ENCODE data around the gene AFG1L.

Gene AFG1L

DNA sequence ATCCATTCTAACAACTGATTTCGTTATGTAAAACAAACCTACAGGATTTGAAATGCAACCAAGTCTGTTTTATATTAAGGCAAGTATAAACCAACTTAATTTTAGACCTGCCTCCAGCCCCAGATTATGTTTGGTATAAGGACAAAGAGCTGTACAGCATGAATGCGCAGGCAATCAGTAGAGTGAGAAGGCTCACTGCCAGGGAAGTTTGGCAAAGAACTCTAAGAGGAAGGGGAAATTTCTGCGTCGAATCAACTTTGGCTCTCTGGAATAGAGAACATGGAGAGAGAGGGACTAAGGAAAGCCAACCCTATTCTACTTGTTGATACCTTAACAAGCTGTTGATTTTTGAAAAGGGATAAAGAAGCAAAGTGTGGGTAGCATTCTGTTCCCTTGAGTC, 168.9 kb downstream of the AFG1L start:
- no peak for DNase-seq (ENCODE audit: low read depth)

DNA sequence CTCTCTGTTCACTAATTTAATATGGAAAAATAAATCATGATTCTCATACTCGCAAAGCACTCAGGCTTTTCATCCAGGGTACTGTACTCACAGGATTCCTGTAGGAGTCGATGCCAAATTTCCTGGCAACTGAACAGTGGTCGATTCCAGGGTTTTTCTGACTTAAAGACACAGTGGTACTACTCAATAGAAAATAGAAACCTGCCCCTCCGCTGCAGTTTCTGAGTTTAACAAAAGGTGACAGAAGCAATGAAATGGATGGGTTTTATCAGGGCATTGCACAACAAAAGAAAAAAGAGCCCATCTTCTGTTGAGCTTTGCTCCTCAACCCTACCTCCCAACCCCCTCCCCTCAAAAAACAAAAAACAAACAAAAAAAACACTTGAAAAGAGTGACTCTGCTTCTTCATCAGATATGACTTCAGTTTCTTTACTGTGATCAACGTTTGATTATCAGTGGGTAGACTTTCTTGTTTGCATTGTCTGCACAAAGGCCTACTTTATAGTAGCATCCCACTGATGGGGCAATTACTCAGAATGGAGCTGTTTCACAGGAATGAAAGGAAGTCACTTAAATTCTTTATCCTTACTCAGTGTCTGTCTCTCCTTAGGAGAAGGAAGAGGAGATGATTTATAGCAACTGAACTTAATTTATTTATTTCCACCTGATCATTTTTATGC, 169.7 kb downstream of the AFG1L start:
- DNase-seq (ENCODE audit: low read depth) = no peak

DNA sequence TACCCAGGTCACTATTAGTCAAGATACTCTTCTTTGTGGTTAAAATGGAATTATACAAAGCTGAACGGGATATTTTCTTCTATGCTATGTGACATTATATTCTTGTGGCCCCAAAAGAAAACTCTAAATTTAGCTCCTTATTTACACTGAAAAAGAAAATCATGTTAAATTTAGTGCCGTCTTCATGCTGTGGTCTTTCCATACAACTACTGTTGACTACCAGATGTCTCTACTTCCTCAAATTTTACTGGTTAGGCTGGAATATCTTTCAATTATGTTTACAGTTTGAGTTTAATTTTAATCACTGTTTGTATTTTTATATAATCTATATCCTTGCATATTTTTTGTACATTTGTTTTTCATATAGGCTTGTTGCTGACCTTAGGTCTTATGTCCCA, 170.2 kb downstream of the AFG1L start:
- DNase-seq (ENCODE audit: low read depth) = no peak

DNA sequence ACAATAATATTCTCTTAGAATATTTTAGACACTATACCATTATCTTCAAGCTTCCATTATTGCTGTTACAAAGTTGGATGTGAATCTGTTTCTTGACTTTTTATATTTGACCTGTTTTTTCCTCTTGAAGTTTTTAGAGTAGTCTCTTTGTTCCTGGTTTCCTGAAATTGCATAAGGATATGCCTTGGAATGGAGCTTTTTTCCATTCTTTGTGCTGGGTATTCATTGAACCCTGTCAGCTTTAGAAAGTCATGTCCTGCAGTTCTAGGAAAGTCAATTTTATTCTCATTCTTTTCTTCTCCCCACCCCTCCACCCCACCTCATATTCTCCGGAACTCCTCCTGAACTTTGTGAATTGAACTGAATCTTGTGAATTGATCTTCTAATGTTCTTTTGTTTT, 173.5 kb downstream of the AFG1L start:
- no peak for DNase-seq (ENCODE audit: low read depth)

DNA sequence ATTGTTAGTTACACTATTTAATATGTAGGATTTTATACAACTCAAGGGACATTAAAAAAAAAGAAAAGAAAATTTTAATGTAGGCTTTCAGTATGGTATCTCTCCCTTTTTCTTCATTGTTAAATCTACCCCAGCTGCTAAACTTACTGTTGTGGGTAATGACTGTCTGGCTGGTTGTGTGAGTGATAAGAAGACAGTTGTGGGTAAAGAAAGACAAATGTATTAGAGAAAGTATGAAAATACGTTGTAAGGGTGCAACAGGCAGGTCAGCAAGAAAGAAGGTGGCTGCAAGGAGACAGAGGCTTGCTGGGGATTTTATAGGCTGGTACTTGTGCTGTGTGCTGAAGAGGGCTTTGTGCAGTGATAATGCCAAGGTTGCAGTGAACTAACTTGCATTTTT, 174.5 kb downstream of the AFG1L start:
- no peak for DNase-seq (ENCODE audit: low read depth)

DNA sequence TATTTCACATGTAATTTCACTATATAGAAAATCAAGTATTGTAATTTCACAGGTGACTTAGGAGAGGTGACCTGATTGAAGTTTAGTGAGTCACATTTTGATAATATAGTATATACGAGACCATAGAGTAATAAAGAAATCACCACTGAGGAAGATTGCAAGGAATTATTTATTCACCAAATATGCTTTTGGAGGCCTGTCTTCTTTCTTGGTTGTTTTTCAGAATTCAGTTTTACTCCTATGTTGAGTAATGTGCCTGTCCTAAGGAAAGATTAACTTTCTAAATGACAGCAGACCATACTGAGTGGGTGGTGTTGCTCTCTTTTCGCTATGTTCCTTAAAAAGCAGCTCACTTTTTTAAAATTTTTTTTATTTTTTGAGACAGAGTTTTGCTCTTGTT, 178.3 kb downstream of the AFG1L start:
- DNase-seq (ENCODE audit: low read depth) = no peak

DNA sequence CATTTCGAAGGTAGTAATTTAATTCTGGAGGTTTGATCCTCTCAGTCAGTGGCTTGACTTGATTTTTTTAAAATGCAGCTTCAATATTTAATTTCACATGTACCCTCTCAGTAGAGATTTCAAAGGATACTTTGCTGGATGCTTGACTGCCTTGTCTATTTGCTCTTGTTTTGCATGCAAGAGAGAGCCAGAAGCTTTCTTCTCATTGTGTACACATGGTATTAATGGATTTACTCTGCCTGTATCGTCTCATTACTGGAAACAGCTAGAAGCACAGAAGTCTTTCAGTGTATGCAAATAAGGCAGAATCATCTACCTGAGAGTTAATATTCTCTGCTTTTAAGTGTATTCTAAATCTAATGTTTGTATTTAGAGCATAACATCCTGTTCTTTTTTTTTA, 181.5 kb downstream of the AFG1L start:
- no peak for DNase-seq (ENCODE audit: low read depth)

DNA sequence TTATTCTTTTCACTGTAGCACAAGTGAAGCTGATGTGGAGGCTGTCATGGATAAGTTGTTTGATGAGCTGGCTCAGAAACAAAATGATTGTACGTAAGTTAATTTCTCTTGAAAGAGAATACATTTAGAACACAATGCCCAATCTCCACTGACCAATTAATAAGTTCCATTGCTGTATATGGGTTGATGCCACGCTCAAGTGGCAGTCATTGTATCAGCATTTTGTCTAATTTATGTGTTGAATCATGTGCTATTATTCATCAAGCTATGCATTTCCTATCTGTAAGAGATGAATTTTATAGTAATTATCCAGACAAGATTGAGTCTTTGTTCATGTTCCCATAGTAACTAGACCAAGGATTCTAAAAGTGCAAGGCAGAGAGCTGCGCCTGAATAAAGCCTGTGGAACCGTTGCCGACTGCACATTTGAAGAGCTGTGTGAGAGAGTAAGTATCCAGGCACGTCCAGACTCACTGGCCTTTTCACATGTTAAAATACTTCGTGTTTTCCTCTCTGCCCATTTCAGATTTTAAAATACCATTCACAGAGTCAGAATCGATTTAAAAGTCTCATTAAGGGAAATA, 182.1 kb downstream of the AFG1L start:
- no peak for DNase-seq (ENCODE audit: low read depth)

DNA sequence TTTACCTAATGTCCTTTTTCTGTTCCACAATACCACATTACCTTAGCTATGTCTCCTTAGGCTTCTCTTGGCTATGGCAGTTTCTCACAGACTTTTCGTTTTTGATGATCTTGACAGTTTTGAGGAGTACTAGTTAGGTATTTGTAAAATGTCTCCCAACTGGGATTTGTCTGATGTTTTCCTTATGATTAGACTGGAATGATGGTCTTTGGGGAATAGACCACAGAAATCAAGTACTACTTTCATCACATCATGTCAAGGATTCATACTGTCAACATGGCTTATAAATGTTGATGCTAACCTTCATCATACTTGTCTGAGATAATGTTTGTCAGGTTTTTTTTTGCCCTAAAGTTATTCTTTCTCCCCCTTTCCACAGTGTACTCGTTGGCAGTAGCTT, 187.7 kb downstream of the AFG1L start:
- no peak for DNase-seq (ENCODE audit: low read depth)

DNA sequence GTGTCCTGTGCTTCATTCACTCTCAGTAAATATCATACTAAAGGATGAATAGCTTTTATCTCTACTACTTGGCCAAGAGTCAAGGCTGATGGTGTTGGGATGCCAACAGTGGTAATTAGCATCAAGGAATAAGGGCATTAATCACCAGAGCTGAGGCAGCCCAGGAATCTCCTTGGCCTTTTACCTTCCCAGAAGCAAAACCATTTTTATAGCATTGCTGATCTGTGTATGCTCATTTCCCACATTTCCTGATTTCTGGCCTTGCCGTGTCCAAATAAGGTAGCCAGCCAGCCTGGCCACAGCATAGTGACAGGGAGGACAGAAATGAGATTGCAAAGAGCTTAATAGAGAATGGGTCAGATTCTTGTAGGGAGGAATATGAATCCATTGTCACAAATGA, 189.2 kb downstream of the AFG1L start:
- DNase-seq (ENCODE audit: low read depth) = no peak

DNA sequence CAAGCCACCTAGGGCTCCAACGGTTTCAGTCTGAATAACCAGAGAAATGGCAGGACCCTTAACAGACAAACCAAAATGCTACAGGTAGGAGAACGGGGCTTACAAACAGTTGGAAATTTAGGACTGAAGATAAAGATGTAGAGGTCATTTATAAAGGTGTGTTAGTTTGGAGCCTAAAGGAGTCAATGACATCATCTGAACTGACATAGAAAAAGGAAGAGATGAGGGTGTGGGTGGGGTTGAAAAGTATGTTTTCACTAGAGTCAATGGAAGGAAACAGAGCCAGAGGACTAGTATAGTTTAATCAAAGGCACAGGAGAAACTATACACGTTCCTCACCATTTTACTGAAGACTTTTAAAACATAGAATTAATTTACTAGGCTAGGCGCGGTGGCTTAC, 194.8 kb downstream of the AFG1L start:
- DNase-seq (ENCODE audit: low read depth) = no peak

DNA sequence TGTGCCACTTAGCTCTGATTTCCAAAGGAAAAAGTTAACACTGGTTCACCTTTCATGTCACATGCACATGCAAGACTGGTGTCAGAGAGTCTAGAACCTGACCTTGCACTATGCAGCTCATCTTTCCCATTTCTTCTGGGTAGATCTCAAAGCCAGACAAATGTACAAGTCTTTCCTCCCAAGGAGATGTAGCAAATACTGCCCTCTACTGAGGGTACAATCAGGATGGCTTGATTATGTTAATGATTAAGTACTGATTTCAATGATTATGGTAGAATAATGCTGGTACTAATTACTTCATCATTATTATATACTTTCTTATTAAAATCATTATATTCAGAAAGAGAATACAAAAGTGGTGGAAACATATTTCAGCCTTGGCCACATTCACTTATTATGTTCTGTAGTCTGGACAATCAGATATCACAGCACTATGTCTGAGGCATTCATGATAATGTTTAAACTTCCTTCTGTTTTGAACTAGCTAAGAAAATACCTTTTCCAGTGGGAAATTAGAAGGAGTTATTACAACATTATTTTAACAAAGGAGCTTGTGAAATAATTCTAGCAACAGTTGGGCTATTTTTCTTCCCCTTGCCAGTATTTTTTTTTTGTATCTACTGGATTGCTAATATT, 197.4 kb downstream of the AFG1L start:
- DNase-seq (ENCODE audit: low read depth) = no peak

DNA sequence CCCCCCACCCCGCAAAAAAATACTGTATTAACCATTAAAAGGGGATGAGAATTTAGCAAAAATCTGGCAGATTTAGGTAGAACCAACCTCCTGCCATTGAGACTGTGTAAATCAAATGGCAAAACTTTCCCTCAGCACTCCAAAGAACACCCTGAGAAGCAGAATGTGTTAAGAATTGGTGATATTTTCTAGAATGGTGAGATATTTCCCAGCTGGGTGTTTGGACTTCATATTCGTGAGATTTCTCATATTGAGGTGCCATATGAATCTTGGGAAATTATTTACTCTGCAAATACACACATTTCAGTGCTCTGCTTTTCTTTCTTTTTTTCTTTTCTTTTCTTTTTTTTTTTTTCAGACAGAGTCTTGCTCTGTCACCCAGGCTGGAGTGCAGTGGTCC, 199.6 kb downstream of the AFG1L start:
- no peak for DNase-seq (ENCODE audit: low read depth)

DNA sequence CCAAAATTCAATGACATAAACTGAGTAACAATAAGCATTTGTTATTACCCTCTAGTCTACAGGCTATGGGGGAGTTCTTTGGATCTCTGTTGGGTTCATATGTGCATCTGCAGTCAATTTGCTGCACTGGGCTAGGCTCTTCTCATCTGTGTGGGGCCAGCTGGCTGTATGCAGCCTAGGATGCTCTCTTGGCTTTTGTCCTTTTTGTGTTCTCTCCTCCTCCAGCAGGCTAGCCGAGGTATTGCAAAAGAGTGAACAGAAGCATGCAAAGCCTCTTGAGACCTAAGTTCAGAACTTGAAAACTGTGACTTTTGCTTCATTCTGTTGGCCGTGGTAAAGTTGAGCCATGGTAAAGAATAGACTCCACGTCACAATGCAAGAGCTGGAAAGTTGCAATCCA, 203.0 kb downstream of the AFG1L start:
- no peak for DNase-seq (ENCODE audit: low read depth)

DNA sequence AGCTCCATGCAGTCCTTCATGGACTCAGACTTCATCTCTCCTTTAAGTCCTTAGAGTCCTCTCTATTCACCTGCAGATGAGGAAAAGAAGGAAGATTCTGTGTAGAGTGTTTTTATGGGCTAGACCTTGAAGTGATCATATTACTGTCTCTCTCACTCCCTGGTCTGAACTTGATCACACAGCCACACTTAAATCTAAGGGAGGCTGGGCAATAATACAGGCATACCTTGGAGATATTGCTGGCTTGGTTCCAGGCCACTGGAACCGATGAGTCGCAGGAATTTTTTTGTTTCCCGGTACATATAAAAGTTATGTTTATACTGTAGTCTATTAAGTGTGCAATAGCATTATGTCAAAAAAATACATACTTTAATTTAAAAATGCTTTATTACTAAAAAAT, 206.7 kb downstream of the AFG1L start:
- no peak for DNase-seq (ENCODE audit: low read depth)

DNA sequence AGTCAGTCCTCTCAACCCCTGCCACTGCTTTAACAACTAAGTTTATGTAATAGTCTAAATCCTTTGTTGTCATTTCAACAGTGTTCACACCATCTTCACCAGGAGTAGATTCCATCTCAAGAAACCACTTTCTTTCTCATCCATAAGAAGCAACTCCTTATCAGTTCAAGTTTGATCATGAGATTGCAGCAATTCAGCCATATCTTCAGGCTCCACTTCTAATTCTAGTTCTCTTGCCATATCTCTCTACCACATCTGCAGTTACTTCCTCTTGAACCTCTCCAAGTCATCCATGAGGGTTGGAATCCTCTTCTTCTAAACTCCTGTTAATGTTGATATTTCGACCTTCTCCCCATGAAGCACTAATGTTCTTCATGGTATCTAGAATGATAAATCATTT, 208.0 kb downstream of the AFG1L start:
- no peak for DNase-seq (ENCODE audit: low read depth)

DNA sequence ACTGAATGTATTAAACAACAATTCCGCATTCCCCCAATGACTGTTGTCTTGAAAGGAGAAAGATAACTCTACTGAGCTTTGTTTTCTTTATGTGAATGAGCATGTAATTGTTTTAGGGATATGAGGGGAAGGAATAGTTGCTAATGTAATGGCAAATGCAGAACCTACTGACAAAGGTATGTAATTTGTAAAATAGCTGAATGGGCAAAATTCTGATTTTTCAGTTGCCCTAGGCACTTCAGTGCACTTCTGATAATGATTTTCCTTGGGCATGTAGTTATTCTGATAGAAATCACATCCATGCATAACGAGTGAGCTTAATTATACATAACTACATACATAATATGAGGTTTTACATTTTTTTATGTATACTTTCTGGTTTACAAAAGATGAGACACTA, 212.5 kb downstream of the AFG1L start:
- no peak for DNase-seq (ENCODE audit: low read depth)

DNA sequence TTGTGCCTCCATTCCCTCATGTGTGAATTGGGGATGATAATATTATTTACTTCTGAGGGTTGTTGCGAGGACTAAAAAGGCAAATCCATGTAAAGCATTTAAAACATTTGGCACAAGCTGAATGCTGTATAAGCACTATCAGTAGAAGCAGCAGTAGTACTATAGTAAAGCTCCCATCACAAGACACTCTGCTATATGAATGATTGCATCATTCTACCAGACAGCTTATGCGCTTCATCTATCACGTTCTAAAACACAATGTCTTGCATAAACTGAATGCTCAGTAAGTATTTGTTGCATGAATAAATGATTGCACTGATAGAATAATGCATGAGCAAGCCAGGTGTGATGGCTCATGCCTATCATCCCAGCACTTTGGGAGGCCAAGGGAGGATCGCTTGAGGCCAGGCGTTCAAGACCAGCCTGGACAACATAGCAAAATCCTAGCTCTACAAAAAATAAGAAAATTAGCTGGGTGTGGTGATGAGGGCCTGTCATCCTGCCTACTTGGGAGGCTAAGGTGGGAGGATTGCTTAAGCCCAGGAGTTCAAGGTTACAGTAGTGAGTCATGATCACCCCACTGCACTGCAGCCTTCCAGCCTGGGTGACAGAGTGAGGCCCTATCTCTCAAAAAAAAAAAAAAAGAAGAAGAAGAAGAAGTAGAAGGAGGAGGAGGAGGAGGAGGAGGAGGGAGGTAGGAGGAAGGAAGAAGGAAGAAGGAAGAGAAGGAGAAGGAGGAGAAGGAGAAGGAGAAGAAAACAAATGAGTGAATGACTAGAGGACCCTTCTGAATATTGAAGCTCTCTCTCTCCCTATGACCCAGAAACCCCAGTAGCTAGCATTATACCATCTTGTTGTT, 215.8 kb downstream of the AFG1L start:
- no peak for DNase-seq (ENCODE audit: low read depth)

DNA sequence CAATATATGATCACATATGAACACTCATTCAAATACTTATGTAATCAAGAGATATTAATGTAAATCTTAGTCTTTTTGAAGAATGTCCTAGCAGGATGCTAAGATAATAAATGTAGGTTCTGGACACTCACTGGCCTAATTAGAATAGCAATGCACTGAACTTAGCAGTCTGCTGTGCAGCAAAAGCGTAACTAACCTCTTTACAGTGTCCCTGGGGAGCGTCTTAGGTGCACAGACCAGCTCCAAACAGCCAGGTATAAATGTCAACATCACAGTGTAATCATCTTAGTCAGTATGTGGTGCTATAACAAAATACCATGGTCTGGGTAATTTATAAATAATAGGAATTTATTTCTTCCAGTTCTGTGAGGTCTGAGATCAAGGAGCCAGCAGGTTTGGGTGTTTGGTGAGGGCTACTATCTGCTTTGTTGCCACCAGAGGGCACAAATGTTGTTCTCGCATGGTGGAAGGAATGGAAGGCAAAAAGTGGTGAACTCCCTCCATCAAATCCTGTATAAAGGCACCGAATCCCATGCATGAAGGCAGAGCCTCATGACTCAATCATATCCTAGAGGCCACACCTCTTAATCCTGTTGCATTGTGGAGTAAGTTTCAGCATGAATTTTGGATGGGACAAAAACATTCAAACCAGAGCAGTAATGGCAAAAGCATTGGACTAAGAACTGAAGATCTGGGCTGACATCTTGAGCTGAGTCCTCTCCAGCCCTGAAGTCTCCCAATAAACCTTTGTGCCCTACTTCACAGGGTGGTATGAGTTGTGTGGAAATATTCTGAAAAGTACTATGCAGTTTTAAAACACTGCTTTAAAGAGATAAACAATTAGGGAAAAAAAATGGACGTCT, 224.1 kb downstream of the AFG1L start:
- no peak for DNase-seq (ENCODE audit: low read depth)

DNA sequence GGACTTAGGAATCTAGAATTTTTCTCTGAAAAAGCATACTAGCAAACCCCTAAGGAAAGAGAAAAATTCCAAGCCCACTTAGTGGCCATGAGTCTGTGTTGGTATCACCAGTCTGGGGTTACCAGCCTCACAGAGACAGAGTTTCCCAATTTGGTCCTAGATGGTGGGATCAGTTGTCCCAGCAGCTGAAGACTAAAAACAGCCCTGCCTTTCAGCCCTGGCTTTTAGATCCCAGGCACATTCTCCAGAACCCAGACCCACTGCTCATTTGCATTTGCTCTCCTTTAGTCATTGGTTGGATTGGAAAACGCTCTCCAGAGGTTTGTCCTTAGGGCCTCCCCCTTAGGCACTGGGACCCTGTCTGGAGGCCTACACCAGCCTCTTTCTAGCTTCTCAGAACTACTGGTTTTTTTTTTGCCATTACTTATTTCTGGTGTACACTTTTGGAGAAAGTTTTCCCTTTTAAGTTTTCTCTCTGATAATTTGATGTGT, 226.8 kb downstream of the AFG1L start:
- DNase-seq (ENCODE audit: low read depth) = no peak

DNA sequence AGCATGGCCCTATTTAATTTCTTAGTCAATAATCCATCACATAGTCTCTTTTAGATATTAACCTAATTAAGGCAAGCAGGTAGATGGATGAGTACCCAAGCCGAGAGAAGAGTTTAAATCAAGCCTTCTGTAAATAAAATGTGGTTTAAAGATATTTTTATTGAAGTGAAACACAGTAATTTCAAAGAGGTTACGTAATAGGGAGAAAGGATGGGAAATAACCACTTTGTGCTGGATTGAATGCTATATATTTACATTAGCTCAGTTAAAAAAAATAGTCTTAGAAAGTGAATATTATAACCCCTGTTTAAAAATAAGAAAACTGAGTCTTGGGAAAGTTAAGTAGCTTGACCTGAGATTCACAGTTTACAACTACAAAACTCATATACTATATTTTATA, 228.8 kb downstream of the AFG1L start:
- DNase-seq (ENCODE audit: low read depth) = no peak
